ENCODE measurements around the gene STRBP.

The STRBP gene

DNA sequence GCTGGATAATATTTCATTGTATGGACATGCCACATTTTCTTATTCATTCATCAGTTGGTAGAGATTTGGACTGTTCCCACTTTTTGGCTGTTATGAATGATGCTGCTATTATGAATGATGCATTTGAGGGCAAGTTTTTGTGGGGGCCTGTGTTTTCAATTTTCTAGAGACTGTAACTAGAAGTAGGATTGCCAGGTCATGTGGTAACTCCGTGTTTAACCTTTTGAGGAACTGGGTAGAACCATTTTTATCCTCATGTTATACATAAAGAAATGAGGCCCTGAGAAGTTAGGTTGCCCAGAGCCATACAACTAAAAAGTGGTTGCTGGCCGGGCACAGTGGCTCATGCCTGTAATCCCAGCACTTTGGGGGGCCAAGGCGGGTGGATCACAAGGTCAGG lies 22.4 kb upstream of the STRBP start:
- H3K56ac ChIP-seq (ENCODE audit: low read length), result no peak overlapping the region
- no CpG with 5 or more reads among the region's 3 CpGs for WGBS (ENCODE audit: extremely low coverage, insufficient coverage, low lambda C conversion rate)
- no peak for DNase-seq
- no peak overlapping the region for H2AK5ac ChIP-seq (ENCODE audit: low read length)
- no peak overlapping the region for H3K4me2 ChIP-seq (ENCODE audit: low read length)
- no peaks in the 10 kb centered on the region for H3K79me1 ChIP-seq (ENCODE audit: low read length)
- no peak overlapping the region for H3K9ac ChIP-seq (ENCODE audit: low read length)
- H3K4me1 ChIP-seq (ENCODE audit: control insufficient read depth, low read depth, low read length), result no peaks in the 10 kb centered on the region
- no peak overlapping the region for H3K4ac ChIP-seq (ENCODE audit: low read depth, low read length)
- H2BK120ac ChIP-seq (ENCODE audit: low read depth, low read length), result no peak overlapping the region
- no peak overlapping the region for H3K18ac ChIP-seq (ENCODE audit: low read length)
- no peaks in the 10 kb centered on the region for H3K36me3 ChIP-seq (ENCODE audit: control insufficient read depth, insufficient read depth, low read length)
- no peak overlapping the region for H3K4me3 ChIP-seq (ENCODE audit: low read length)
- H3K79me2 ChIP-seq (ENCODE audit: control insufficient read depth, insufficient read depth, low read length), result no peaks in the 10 kb centered on the region
- H3K27ac ChIP-seq (ENCODE audit: low read depth, low read length), result no peak overlapping the region
- H3K23ac ChIP-seq (ENCODE audit: low read length), result no peak overlapping the region
- H4K5ac ChIP-seq (ENCODE audit: low read length), result no peak overlapping the region
- no peak overlapping the region for H2BK5ac ChIP-seq (ENCODE audit: low read length)
- no peak overlapping the region for H2BK15ac ChIP-seq (replicated peaks; ENCODE audit: low read depth)
- no peak overlapping the region for H4K8ac ChIP-seq (ENCODE audit: low read depth, low read length)
- no peaks in the 10 kb centered on the region for H3K27me3 ChIP-seq (ENCODE audit: insufficient read depth, low read length, poor library complexity)

DNA sequence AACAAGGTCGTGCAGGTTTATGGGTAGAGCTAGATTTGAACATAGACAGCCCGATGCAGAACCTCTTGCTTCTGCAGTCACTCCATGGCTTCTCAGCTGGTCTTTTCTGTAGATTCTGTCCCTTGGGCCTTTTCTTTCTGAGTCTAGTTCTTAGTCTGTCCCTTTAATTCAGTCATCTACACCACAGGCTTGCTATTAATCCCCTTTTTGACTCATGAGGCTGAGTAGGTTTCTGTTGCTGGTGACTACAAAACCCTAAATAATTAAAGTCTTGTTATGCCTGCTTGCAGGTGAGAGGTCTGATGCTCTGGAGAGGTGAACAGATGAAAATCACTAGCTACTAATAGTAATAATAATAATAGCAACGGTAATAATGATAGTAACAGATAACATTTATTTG lies 19.3 kb upstream of the STRBP start:
- H2BK5ac ChIP-seq (ENCODE audit: low read length), result no peak overlapping the region
- no peak overlapping the region for H3K18ac ChIP-seq (ENCODE audit: low read length)
- no peak overlapping the region for H3K56ac ChIP-seq (ENCODE audit: low read length)
- no peak overlapping the region for H3K23ac ChIP-seq (ENCODE audit: low read length)
- H2AK5ac ChIP-seq (ENCODE audit: low read length), result no peak overlapping the region
- H3K36me3 ChIP-seq (ENCODE audit: control insufficient read depth, insufficient read depth, low read length), result no peaks in the 10 kb centered on the region
- no peak for DNase-seq
- no peak overlapping the region for H3K9ac ChIP-seq (ENCODE audit: low read length)
- no peak overlapping the region for H4K5ac ChIP-seq (ENCODE audit: low read length)
- H3K79me1 ChIP-seq (ENCODE audit: low read length), result no peaks in the 10 kb centered on the region
- no CpG with 5 or more reads among the region's 3 CpGs for WGBS (ENCODE audit: extremely low coverage, insufficient coverage, low lambda C conversion rate)
- H3K27me3 ChIP-seq (ENCODE audit: insufficient read depth, low read length, poor library complexity), result no peaks in the 10 kb centered on the region
- H2BK120ac ChIP-seq (ENCODE audit: low read depth, low read length), result no peak overlapping the region
- H2BK15ac ChIP-seq (replicated peaks; ENCODE audit: low read depth), result no peak overlapping the region
- no peak overlapping the region for H3K4me2 ChIP-seq (ENCODE audit: low read length)
- H3K4me3 ChIP-seq (ENCODE audit: low read length), result no peak overlapping the region
- no peaks in the 10 kb centered on the region for H3K4me1 ChIP-seq (ENCODE audit: control insufficient read depth, low read depth, low read length)
- H4K8ac ChIP-seq (ENCODE audit: low read depth, low read length), result no peak overlapping the region
- H3K27ac ChIP-seq (ENCODE audit: low read depth, low read length), result no peak overlapping the region
- no peak overlapping the region for H3K4ac ChIP-seq (ENCODE audit: low read depth, low read length)
- no peaks in the 10 kb centered on the region for H3K79me2 ChIP-seq (ENCODE audit: control insufficient read depth, insufficient read depth, low read length)

DNA sequence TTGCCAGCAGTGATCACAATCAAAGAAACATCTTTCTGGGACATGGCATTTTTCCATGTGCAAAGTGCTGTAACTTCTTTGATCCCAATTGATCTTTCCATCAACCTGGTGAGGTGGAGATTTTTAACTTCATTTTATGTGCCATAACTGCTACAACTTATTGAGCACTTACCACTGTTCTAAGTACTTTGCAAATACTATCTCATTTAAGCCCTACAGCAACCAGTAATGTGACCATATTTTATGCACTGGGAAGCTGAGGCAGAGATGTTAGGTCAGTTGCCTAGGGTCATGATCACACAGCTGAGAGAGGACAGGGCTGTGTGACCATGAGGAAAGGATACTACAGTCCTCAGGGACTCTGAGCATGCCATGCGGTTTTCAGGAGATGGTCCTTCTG lies 17.9 kb upstream of the STRBP start:
- H3K79me1 ChIP-seq (ENCODE audit: low read length), result no peaks in the 10 kb centered on the region
- no peak overlapping the region for H2AK5ac ChIP-seq (ENCODE audit: low read length)
- no peak overlapping the region for H3K18ac ChIP-seq (ENCODE audit: low read length)
- no peak overlapping the region for H3K4me3 ChIP-seq (ENCODE audit: low read length)
- no peaks in the 10 kb centered on the region for H3K4me1 ChIP-seq (ENCODE audit: control insufficient read depth, low read depth, low read length)
- DNase-seq, result no peak
- H4K8ac ChIP-seq (ENCODE audit: low read depth, low read length), result no peak overlapping the region
- no peak overlapping the region for H2BK15ac ChIP-seq (replicated peaks; ENCODE audit: low read depth)
- no peak overlapping the region for H3K23ac ChIP-seq (ENCODE audit: low read length)
- H3K36me3 ChIP-seq (ENCODE audit: control insufficient read depth, insufficient read depth, low read length), result no peaks in the 10 kb centered on the region
- H2BK120ac ChIP-seq (ENCODE audit: low read depth, low read length), result no peak overlapping the region
- H3K56ac ChIP-seq (ENCODE audit: low read length), result no peak overlapping the region
- H2BK5ac ChIP-seq (ENCODE audit: low read length), result no peak overlapping the region
- H3K4me2 ChIP-seq (ENCODE audit: low read length), result no peak overlapping the region
- H3K27ac ChIP-seq (ENCODE audit: low read depth, low read length), result no peak overlapping the region
- no peak overlapping the region for H4K5ac ChIP-seq (ENCODE audit: low read length)
- no peak overlapping the region for H3K4ac ChIP-seq (ENCODE audit: low read depth, low read length)
- no CpG with 5 or more reads among the region's 1 CpG for WGBS (ENCODE audit: extremely low coverage, insufficient coverage, low lambda C conversion rate)
- H3K9ac ChIP-seq (ENCODE audit: low read length), result no peak overlapping the region
- H3K79me2 ChIP-seq (ENCODE audit: control insufficient read depth, insufficient read depth, low read length), result no peaks in the 10 kb centered on the region
- H3K27me3 ChIP-seq (ENCODE audit: insufficient read depth, low read length, poor library complexity), result no peaks in the 10 kb centered on the region

DNA sequence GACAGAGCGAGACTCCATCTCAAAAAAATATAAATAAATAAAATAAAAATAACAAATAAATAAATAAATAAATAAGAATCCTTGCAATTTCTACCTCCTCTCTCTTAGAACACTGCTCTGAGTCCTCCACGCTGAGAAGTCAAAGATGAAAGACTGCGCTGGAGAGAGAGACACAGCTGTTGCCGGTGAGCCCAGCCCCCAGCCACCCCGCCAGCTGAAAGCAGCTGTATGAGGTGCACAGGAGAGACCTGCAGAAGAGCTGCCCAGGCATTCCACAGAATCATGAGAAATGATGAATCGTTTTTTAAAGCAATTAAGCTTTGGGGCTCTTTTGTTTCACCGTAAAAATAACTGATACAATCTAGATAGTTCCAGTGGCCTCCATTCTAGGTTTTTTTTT lies 16.3 kb upstream of the STRBP start:
- H3K18ac ChIP-seq (ENCODE audit: low read length), result no peak overlapping the region
- H4K5ac ChIP-seq (ENCODE audit: low read length), result no peak overlapping the region
- no peak for DNase-seq
- no peak overlapping the region for H3K4ac ChIP-seq (ENCODE audit: low read depth, low read length)
- H3K56ac ChIP-seq (ENCODE audit: low read length), result no peak overlapping the region
- no peak overlapping the region for H3K27ac ChIP-seq (ENCODE audit: low read depth, low read length)
- no peak overlapping the region for H2AK5ac ChIP-seq (ENCODE audit: low read length)
- WGBS (ENCODE audit: extremely low coverage, insufficient coverage, low lambda C conversion rate), result no CpG with 5 or more reads among the region's 7 CpGs
- no peaks in the 10 kb centered on the region for H3K79me2 ChIP-seq (ENCODE audit: control insufficient read depth, insufficient read depth, low read length)
- no peak overlapping the region for H3K9ac ChIP-seq (ENCODE audit: low read length)
- H2BK5ac ChIP-seq (ENCODE audit: low read length), result no peak overlapping the region
- H3K4me2 ChIP-seq (ENCODE audit: low read length), result no peak overlapping the region
- H2BK120ac ChIP-seq (ENCODE audit: low read depth, low read length), result no peak overlapping the region
- H3K23ac ChIP-seq (ENCODE audit: low read length), result no peak overlapping the region
- H3K27me3 ChIP-seq (ENCODE audit: insufficient read depth, low read length, poor library complexity), result no peaks in the 10 kb centered on the region
- no peaks in the 10 kb centered on the region for H3K36me3 ChIP-seq (ENCODE audit: control insufficient read depth, insufficient read depth, low read length)
- no peak overlapping the region for H3K4me3 ChIP-seq (ENCODE audit: low read length)
- H4K8ac ChIP-seq (ENCODE audit: low read depth, low read length), result no peak overlapping the region
- H3K79me1 ChIP-seq (ENCODE audit: low read length), result no peaks in the 10 kb centered on the region
- no peaks in the 10 kb centered on the region for H3K4me1 ChIP-seq (ENCODE audit: control insufficient read depth, low read depth, low read length)
- no peak overlapping the region for H2BK15ac ChIP-seq (replicated peaks; ENCODE audit: low read depth)

DNA sequence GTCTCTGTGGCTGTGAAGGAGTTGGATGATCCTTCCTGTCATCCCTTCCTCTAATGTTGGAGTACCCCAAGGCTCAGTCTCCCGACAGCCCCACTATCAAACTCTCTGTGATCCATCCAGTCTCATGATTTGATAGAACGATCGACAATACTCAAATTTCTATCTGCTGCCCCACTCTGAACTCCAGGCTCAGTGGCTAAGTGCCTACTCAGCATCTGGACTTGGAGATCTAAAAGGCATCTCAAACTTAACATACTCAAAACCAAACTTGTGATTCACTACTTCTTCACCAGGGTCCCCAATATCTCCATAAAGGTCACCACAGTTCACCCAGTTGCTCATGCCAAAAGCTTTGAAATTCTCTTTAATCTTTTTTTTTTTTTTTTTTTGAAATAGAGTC lies 15.1 kb upstream of the STRBP start:
- Histone ChIP-seq H3K36me3 (ENCODE audit: control insufficient read depth, insufficient read depth, low read length) (no peaks in the 10 kb centered on the region), H2BK15ac (replicated peaks; ENCODE audit: low read depth) (no peak overlapping the region), H2BK5ac (ENCODE audit: low read length) (no peak overlapping the region), H4K8ac (ENCODE audit: low read depth, low read length) (no peak overlapping the region), H4K5ac (ENCODE audit: low read length) (no peak overlapping the region), H3K27ac (ENCODE audit: low read depth, low read length) (no peak overlapping the region), H3K4ac (ENCODE audit: low read depth, low read length) (no peak overlapping the region), H3K4me3 (ENCODE audit: low read length) (no peak overlapping the region), H3K56ac (ENCODE audit: low read length) (no peak overlapping the region), H3K4me2 (ENCODE audit: low read length) (no peak overlapping the region), H3K27me3 (ENCODE audit: insufficient read depth, low read length, poor library complexity) (no peaks in the 10 kb centered on the region), H2BK120ac (ENCODE audit: low read depth, low read length) (no peak overlapping the region), H3K18ac (ENCODE audit: low read length) (no peak overlapping the region), H2AK5ac (ENCODE audit: low read length) (no peak overlapping the region), H3K79me2 (ENCODE audit: control insufficient read depth, insufficient read depth, low read length) (no peaks in the 10 kb centered on the region), H3K9ac (ENCODE audit: low read length) (no peak overlapping the region), H3K23ac (ENCODE audit: low read length) (no peak overlapping the region), H3K4me1 (ENCODE audit: control insufficient read depth, low read depth, low read length) (no peaks in the 10 kb centered on the region), H3K79me1 (ENCODE audit: low read length) (no peaks in the 10 kb centered on the region)
- DNase-seq, result no peak
- WGBS (ENCODE audit: extremely low coverage, insufficient coverage, low lambda C conversion rate), result no CpG with 5 or more reads among the region's 3 CpGs

DNA sequence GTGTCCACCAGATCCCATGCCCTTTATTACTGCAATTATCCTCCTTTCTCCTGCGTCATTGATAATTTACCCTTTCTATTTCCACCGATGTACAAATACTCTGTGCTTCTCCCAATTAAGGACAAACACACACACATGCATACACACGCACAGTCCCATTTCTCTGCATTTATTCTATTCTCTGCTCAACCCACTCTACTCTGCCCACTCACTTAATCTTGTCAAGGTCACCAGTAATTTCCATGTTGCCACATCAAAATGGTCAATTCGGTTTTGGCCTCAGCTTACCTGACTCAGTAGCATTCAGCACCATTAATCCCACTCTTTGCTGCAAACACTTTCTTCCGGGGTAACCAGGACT lies 14.6 kb upstream of the STRBP start:
- no peak overlapping the region for H4K8ac ChIP-seq (ENCODE audit: low read depth, low read length)
- H3K23ac ChIP-seq (ENCODE audit: low read length), result no peak overlapping the region
- H3K4ac ChIP-seq (ENCODE audit: low read depth, low read length), result no peak overlapping the region
- no peaks in the 10 kb centered on the region for H3K4me1 ChIP-seq (ENCODE audit: control insufficient read depth, low read depth, low read length)
- no peak overlapping the region for H3K9ac ChIP-seq (ENCODE audit: low read length)
- H3K4me3 ChIP-seq (ENCODE audit: low read length), result no peak overlapping the region
- no peak overlapping the region for H3K56ac ChIP-seq (ENCODE audit: low read length)
- H2BK120ac ChIP-seq (ENCODE audit: low read depth, low read length), result no peak overlapping the region
- H3K18ac ChIP-seq (ENCODE audit: low read length), result no peak overlapping the region
- H3K79me1 ChIP-seq (ENCODE audit: low read length), result no peaks in the 10 kb centered on the region
- no peak for DNase-seq
- H2BK15ac ChIP-seq (replicated peaks; ENCODE audit: low read depth), result no peak overlapping the region
- H3K27ac ChIP-seq (ENCODE audit: low read depth, low read length), result no peak overlapping the region
- H4K5ac ChIP-seq (ENCODE audit: low read length), result no peak overlapping the region
- no peaks in the 10 kb centered on the region for H3K79me2 ChIP-seq (ENCODE audit: control insufficient read depth, insufficient read depth, low read length)
- WGBS (ENCODE audit: extremely low coverage, insufficient coverage, low lambda C conversion rate), result no CpG with 5 or more reads among the region's 5 CpGs
- no peak overlapping the region for H3K4me2 ChIP-seq (ENCODE audit: low read length)
- H3K36me3 ChIP-seq (ENCODE audit: control insufficient read depth, insufficient read depth, low read length), result no peaks in the 10 kb centered on the region
- H2AK5ac ChIP-seq (ENCODE audit: low read length), result no peak overlapping the region
- H3K27me3 ChIP-seq (ENCODE audit: insufficient read depth, low read length, poor library complexity), result no peaks in the 10 kb centered on the region
- H2BK5ac ChIP-seq (ENCODE audit: low read length), result no peak overlapping the region

Data from mesendoderm (in vitro differentiated cells).